Heart left ventricle (tissue), 16 donors: ENCODE results near the gene MSL3B.

Experiments
- ATAC-seq, 4 donors: fragments of 200-7000 bp; cut with Tn5 transposase; one replicate each; pipeline ENCODE4 v1.9.1; 2020 to 2022; ENCODE audit warnings: moderate library complexity in 4 of 4, mild to moderate bottlenecking in 3 of 4, moderate number of reproducible peaks in 1 of 4
- DNase-seq, 5 donors: peaks; one replicate each; pipeline ENCODE4 v3.0.0-alpha.2; 2020
- H3K27ac ChIP-seq, 12 donors: fragments of 200-600 bp; sonication (generic) in 4 of 12; one replicate each; pipeline versions ENCODE4 v1.5.0 to v1.8.0; 2016 to 2022; ENCODE audit warnings: mild to moderate bottlenecking in 2 of 12
- H3K27me3 ChIP-seq, 9 donors: fragments of 200-600 bp; sonication (generic) in 2 of 9; one replicate each; pipeline versions ENCODE4 v1.5.1 to v1.8.0; 2016 to 2022; ENCODE audit warnings: mild to moderate bottlenecking in 3 of 9
- H3K36me3 ChIP-seq, 9 donors: fragments of 200-600 bp; sonication (generic) in 2 of 9; one replicate each; pipeline versions ENCODE4 v1.5.0 to v1.8.0; 2018 to 2022; ENCODE audit warnings: mild to moderate bottlenecking in 2 of 9
- H3K4me1 ChIP-seq, 12 donors: fragments of 200-600 bp; sonication (generic) in 4 of 12; one replicate each; pipeline versions ENCODE4 v1.5.0 to v1.8.0; 2016 to 2022; ENCODE audit warnings: mild to moderate bottlenecking in 3 of 12
- H3K4me3 ChIP-seq, 12 donors: fragments of 200-600 bp; sonication (generic) in 4 of 12; one replicate each; pipeline versions ENCODE4 v1.5.0 to v1.8.0; 2017 to 2022; ENCODE audit warnings: mild to moderate bottlenecking in 9 of 12, moderate library complexity in 4 of 12
- H3K9me3 ChIP-seq, 12 donors: fragments of 200-600 bp; sonication (generic) in 4 of 12; one replicate each; pipeline versions ENCODE4 v1.5.0 to v1.8.0; 2016 to 2022; ENCODE audit warnings: mild to moderate bottlenecking in 1 of 12
- POLR2A ChIP-seq, 2 donors: fragments of 450-650 bp; IDR thresholded peaks; one replicate each; pipeline ENCODE4 v1.6.1; 2017; ENCODE audit warnings: antibody characterized with exemption in 2 of 2, mild to moderate bottlenecking in 2 of 2, moderate library complexity in 2 of 2
- WGBS, 4 donors: extraction: QIAGEN DNeasy Blood & Tissue Kit in 2 of 4; methylation state at CpG; one replicate each; pipeline versions ENCODE4 v1.1.5 to v1.1.7; 2013 to 2018; 5-methylcytosine and 5-hydroxymethylcytosine counted together
- intact Hi-C, 10 donors: fragments of 100-400 bp; cut with DNase I; formaldehyde crosslinking; loops; one replicate each; pipeline versions ENCODE4 v1.11.1 to v1.14.2; 2022
- TF ChIP-seq, protein P1 (sequence below), 12 donors: fragments of 200-600 bp; sonication (generic) in 4 of 12; IDR thresholded peaks; one replicate each; pipeline versions ENCODE4 v1.5.0 to v1.8.0; 2018 to 2022; ENCODE audit warnings: antibody characterized with exemption in 12 of 12, mild to moderate bottlenecking in 5 of 12
- donor health status: ischemic (EF 13 %, LVEDD 7.1; RV severe dilation, severe dysfunction).
- donor health status: healthy with polysubstance abuse.
- donor health status: DM: no; HTN: yes; CAD: no.
- donor health status: DM: no; HTN: no; CAD: no.
- donor health status: ischemic (EF 25% LVEDD 6.9; RV normal size, moderate dysfunction).
- donor health status: ischemic (EF 25% LVEDD 5.7; RV mildly dilated, moderate dysfunction).
- donor health status: healthy.
- donor health status: DM: yes; HTN: yes; CAD: no.
- donor health status: ischemic (EF 35%, LVEDD 5.7; RV mildly dilated, moderate dysfunction).
- donor health status: nonischemic (EF 11% LVEDD 7.7; RV severe dilation, severe dysfunction).
- donor health status: DM: yes; HTN: yes; CAD: no.
- donor health status: PGD.
- donor health status: ischemic (EF 29% LVEDD 5.4; RV normal size, mild dysfunction).
- donor health status: nonischemic (EF 23%, LVEDD 6.1; RV moderate dilation, normal function).

Gene MSL3B

DNA sequence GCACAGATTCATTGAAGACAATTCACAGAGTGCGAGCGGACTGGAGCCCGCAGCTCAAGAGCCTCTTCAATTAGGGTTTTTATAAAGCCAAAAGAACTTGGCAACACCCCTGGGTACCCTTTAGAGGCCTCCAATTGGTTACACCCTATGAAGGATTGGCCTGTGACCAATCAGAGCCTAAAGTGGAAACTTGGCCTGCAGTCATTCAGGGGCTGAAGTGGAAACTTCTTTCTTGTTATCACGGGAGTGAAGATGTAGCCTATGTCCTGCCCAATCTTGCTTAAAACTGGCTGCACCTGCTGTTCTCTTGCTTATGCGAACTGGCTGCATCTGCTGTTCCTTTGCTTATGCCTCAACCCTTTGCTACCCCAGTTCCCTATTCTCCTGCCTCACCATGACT, 12.0 kb downstream of the MSL3B start:
- Histone ChIP-seq H3K27ac (no peak overlapping the region), H3K36me3 (no peaks in the 10 kb centered on the region), H3K4me1 (peaks cover 0 to 26% (median 7%) of the 10 kb centered on the region in 12 donors), H3K4me3 (no peak overlapping the region), H3K27me3 (peaks cover 0 to 4% (median 0%) of the 10 kb centered on the region in 9 donors), H3K9me3 (no peaks in the 10 kb centered on the region)
- no peak for TF ChIP-seq POLR2A (IDR thresholded peaks at IDR 0.05)
- TF ChIP-seq, protein P1, sequence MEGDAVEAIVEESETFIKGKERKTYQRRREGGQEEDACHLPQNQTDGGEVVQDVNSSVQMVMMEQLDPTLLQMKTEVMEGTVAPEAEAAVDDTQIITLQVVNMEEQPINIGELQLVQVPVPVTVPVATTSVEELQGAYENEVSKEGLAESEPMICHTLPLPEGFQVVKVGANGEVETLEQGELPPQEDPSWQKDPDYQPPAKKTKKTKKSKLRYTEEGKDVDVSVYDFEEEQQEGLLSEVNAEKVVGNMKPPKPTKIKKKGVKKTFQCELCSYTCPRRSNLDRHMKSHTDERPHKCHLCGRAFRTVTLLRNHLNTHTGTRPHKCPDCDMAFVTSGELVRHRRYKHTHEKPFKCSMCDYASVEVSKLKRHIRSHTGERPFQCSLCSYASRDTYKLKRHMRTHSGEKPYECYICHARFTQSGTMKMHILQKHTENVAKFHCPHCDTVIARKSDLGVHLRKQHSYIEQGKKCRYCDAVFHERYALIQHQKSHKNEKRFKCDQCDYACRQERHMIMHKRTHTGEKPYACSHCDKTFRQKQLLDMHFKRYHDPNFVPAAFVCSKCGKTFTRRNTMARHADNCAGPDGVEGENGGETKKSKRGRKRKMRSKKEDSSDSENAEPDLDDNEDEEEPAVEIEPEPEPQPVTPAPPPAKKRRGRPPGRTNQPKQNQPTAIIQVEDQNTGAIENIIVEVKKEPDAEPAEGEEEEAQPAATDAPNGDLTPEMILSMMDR (IDR thresholded peaks at IDR 0.05): no peak
- DNase-seq (no peak), ATAC-seq (no peak)
- intact Hi-C loops: loop anchor here in 1 of 10 donors (10.0 kb wide), 1 partner anchor 291 kb away; the partner anchor contains the start of gene USP40
- 93 to 98% (median 94%) methylated on average over 5 of the region's 5 CpGs for WGBS, 4 donors

DNA sequence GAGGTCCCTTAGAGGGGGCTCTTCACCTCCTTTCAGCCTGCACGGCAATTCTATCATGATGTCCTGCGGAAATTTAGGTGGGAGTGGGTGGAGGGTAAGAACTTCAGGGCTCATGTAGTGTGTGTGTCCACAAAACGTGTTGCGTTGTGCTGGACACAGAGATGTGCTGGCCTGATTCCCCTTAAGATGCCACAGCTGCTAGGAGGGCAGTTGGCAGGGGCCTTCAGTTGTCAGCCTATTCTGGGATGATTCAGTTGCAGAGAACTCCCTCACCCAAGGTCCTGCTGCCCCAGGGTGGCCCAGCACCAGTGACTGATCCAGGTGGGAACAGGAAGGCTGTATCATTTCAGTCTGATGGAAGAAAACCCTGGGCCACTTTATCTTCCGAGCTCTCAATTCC, 12.8 kb downstream of the MSL3B start:
- peak overlapping the region in 1 of 12 donors; percentile 76 for H3K4me3 ChIP-seq
- no peak for DNase-seq

DNA sequence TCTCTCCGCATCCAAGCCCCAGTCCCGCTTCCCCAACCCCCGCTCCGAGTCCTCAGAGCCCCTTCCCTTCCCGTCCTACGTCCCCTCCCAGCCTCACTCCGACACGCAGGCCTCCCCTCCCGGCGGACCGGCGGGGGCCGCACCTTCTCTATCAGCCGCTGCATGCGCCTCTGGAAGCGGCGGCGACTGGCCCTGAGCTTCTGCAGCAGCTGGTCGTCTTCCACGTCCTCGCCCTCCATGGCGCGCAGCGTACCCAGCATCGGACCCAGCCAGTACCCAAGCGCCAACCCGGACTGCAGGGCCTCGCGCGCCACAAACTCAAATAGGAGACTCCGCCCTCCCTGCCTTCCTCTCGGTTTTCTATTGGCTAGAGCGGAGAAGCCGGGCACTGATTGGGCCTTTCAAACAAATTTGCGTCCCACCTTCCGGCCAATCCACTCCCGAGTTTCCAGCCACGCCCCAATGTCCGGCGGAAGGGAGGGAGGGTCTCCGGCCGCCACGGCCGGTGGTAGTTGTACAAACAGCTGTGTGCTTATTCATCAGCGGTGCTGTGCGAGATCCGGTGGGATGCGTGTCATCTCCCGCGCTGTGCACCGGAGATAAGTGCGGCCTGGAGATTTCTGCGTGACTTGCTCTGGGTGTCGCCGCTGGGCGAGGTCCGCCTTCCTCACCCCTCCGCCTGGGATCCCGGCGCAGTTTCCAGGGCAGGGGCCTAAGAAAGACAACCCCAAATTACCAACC, 13.8 kb downstream of the MSL3B start, which contains the start of gene HJURP:
TSS of gene HJURP (minus strand) at position 295 of the 741 bp plus-strand sequence. CDS start at position 260, 35 bp downstream.
- 0 to 1% (median 1%) methylated on average over 51 to 60 of the region's 60 CpGs for WGBS, 4 donors

More for the DNA sequence above, 12.8 kb downstream of the MSL3B start:
- intact Hi-C loops: loop anchor here in 1 of 10 donors (10.0 kb wide), 1 partner anchor 291 kb away; the partner anchor contains the start of gene USP40
- Histone ChIP-seq H3K4me1 (peaks cover 0 to 26% (median 7%) of the 10 kb centered on the region in 12 donors), H3K27me3 (peaks cover 0 to 4% (median 0%) of the 10 kb centered on the region in 9 donors), H3K9me3 (no peaks in the 10 kb centered on the region), H3K27ac (peak overlapping the region in 2 of 12 donors; percentile 38 to 69), H3K36me3 (no peaks in the 10 kb centered on the region)
- no peak for ATAC-seq
- TF ChIP-seq POLR2A (IDR thresholded peaks at IDR 0.05): no peak
- TF ChIP-seq, protein P1 (IDR thresholded peaks at IDR 0.05): no peak
- 76 to 86% (median 85%) methylated on average over 5 of the region's 5 CpGs for WGBS, 4 donors

More for the DNA sequence above, 13.8 kb downstream of the MSL3B start, which contains the start of gene HJURP:
- intact Hi-C loops: loop anchor here in 1 of 10 donors (10.0 kb wide), 1 partner anchor 290 kb away; the partner anchor contains the start of gene USP40
- TF ChIP-seq POLR2A (IDR thresholded peaks at IDR 0.05): peak in 1 of 2 donors; percentile 44
- TF ChIP-seq, protein P1 (IDR thresholded peaks at IDR 0.05): no peak
- Histone ChIP-seq H3K36me3 (no peaks in the 10 kb centered on the region), H3K9me3 (no peaks in the 10 kb centered on the region), H3K27ac (peak within 1 kb of the TSS in 8 of 12 donors; percentile 30 to 72 (median 65)), H3K4me1 (peaks cover 0 to 26% (median 7%) of the 10 kb centered on the region in 12 donors), H3K4me3 (peak within 1 kb of the TSS; percentile 51 to 87 (median 64)), H3K27me3 (peaks cover 0 to 4% (median 0%) of the 10 kb centered on the region in 9 donors)
- DNase-seq: peak; percentile 92 to 94 (median 93)
- ATAC-seq: peak; percentile 98 to 100 (median 100)
